Neural progenitor cell (in vitro differentiated cells): Measurements from ENCODE around the gene TES.

Experiments
- EZH2 ChIP-seq: fragments of 200-600 bp; sonication (generic); IDR thresholded peaks from 2 replicates; pipeline ENCODE4 v1.6.1; 2017; ENCODE audit warnings: antibody characterized with exemption, mild to moderate bottlenecking, moderate library complexity
- EZH2phosphoT487 ChIP-seq: fragments of 200-600 bp; sonication (generic); IDR thresholded peaks from 2 replicates; pipeline ENCODE4 v1.6.1; 2017; ENCODE audit warnings: antibody characterized with exemption
- TF ChIP-seq, protein P1 (sequence below): fragments of 200-600 bp; sonication (generic); IDR thresholded peaks from 2 replicates; pipeline ENCODE4 v1.5.1; 2017; ENCODE audit warnings: antibody characterized with exemption, mild to moderate bottlenecking

DNA sequence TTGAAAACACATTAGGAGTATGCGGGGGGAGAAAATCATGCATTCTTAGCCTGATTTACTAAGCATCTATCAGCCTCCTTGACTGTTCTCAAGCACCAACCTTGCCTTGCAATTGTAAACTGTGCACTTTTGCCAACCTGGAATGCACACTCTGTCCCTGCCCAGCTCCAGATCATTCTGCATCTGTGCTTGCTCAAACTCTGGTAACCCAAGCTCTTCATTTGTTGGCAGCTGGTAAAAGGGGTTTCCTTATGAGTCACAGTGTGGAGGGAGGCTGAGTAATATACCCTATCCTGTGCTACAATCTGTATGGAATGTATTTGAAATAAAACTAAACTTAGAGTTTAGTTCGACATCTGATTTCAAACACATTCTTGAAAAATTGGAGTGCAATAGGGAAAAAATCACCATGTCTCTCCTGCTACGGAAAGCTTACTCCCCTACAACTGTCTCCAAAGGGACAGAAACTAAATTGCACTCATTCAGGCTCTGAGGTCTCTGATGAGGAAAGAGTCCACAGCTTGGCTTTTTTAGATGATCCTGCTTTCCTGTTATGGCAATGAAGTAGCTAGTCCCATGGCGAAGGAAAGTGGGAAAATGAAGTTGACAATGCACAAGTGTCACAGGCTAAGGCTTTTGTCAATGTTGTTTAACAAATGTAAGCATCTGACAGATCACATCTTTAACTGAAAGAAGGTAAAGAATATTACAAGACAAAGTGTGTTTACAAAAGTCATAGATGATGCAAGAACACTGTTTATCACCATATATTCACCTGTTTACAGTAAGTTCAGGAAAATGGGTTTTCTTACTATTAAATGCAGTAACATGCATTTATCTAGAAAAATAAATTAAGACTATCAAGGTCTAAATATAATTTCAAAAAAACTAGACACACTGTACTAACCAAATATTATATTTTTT is 61.9 kb downstream of the TES start:
- TF ChIP-seq EZH2 (no peak), EZH2phosphoT487 (no peak)
- TF ChIP-seq, protein P1, sequence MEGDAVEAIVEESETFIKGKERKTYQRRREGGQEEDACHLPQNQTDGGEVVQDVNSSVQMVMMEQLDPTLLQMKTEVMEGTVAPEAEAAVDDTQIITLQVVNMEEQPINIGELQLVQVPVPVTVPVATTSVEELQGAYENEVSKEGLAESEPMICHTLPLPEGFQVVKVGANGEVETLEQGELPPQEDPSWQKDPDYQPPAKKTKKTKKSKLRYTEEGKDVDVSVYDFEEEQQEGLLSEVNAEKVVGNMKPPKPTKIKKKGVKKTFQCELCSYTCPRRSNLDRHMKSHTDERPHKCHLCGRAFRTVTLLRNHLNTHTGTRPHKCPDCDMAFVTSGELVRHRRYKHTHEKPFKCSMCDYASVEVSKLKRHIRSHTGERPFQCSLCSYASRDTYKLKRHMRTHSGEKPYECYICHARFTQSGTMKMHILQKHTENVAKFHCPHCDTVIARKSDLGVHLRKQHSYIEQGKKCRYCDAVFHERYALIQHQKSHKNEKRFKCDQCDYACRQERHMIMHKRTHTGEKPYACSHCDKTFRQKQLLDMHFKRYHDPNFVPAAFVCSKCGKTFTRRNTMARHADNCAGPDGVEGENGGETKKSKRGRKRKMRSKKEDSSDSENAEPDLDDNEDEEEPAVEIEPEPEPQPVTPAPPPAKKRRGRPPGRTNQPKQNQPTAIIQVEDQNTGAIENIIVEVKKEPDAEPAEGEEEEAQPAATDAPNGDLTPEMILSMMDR: no peak
